Astrocyte of the spinal cord (primary cell): ENCODE measurements around the gene BCDIN3D.
A peak's percentile ranks its signal among the peaks of the same experiment; 100 is the strongest.
"Not testable (repeated sequence)": the region's sequence is repeated elsewhere in the genome, so short reads cannot be mapped to it uniquely, and the experiment has no call there.

Experiments used
- DNase-seq: peaks from one replicate; pipeline ENCODE4 v3.0.0; 2011; ENCODE audit warnings: low read depth, low spot score
- H3K4me3 ChIP-seq: 2 replicates; pipeline ENCODE4 v1.5.1; 2011; ENCODE audit warnings: low read depth, mild to moderate bottlenecking, low read length, moderate library complexity
- CTCF ChIP-seq: IDR thresholded peaks from 2 replicates; pipeline ENCODE4 v1.5.1; 2012; ENCODE audit warnings: low read depth, mild to moderate bottlenecking, low read length, inconsistent platforms
- in situ Hi-C: cut with HindIII; loops from 2 replicates; pipeline ENCODE4 v1.10.0; 2017; ENCODE audit warnings: low sequenced_read_pairs

The BCDIN3D gene

DNA sequence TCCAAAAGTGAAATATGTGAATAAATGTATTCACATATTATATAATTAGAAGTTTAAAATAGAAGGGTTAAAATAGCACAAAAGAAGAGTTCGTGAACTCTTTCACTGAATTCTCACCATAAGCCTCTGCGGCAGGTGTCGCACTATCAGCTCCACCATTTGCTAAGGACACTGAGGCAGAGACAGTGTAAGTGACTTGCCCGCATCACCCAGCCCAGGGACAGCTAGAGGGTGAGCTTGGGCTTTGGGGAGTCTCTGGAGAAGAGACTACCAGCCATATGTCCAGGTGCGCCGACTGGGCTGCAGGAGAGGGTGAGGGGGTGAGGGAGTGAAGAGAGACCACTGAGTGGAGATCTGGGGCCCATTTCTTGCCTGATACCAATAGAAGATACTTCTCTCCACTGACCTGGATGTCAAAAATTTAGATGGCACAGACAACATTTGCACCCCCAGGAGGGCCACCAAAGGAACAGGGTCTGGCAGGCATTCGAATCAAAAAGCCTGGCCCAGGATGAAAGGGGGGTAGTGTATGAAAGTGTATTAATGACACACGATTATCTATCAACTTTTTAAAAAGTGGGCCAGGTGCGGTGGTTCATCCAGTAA lies 32.3 kb upstream of the BCDIN3D start:
- in situ Hi-C loops: no loop called here

GRCh38 chr12:49874142-49874897 lies 31.4 kb upstream of the BCDIN3D start:
- in situ Hi-C loops: no loop called here
- H3K4me3 ChIP-seq: no peak overlapping the region
- no peak for DNase-seq
- TF ChIP-seq CTCF: no peak

More for the DNA sequence above, 32.3 kb upstream of the BCDIN3D start:
- TF ChIP-seq CTCF: no peak
- no peak for DNase-seq
- H3K4me3 ChIP-seq: no peak overlapping the region

- in situ Hi-C loops: no loop called here
Observed at GRCh38 chr12:49873361-49873934, 30.5 kb upstream of the BCDIN3D start.

DNA sequence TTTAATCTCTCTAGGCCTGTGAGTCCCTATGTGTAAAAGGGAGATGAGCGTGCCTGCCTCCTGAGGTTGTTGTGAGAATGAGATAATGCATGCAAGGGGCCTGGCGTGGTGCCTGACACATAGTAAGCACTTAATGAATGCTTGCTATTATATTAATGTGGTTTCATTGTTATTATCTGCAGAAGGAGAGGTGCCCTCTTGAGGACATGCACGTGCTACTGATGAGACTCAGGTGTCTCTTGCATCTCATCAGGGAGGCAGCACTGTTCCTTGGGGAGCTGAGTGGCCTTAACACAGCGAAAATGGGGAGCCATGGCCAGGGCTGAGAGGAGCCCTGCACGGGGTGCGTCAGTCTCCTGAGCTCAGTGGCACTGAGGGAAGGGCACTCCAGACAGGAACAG lies 29.9 kb upstream of the BCDIN3D start:
- no peak for TF ChIP-seq CTCF
- no peak overlapping the region for H3K4me3 ChIP-seq
- DNase-seq: no peak

More at GRCh38 chr12:49873361-49873934, 30.5 kb upstream of the BCDIN3D start:
- no peak for TF ChIP-seq CTCF
- no peak overlapping the region for H3K4me3 ChIP-seq
- DNase-seq: peak; percentile 29

DNA sequence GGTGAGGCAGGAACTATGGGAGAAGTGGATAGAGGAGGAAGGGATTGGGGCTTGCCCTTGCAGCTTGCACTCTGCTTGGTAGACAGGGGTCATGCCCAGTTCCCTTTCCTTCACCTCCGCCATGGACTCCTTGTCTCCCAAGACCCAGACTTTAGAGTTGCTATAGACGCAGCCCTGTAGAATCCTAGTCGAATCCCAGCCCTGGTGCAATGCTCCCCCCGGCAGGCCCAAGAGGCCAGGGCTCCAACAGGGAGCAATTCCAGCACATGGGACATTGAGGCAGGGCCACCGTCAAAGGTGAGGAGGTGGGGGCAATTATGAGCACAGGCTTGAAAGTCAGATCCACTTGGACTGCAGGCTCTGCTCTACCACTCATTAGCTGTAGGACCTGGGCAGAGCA lies 29.5 kb upstream of the BCDIN3D start:
- no peak for TF ChIP-seq CTCF
- H3K4me3 ChIP-seq: no peak overlapping the region
- no peak for DNase-seq
- in situ Hi-C loops: no loop called here

More for the DNA sequence above, 29.9 kb upstream of the BCDIN3D start:
- in situ Hi-C loops: no loop called here

DNA sequence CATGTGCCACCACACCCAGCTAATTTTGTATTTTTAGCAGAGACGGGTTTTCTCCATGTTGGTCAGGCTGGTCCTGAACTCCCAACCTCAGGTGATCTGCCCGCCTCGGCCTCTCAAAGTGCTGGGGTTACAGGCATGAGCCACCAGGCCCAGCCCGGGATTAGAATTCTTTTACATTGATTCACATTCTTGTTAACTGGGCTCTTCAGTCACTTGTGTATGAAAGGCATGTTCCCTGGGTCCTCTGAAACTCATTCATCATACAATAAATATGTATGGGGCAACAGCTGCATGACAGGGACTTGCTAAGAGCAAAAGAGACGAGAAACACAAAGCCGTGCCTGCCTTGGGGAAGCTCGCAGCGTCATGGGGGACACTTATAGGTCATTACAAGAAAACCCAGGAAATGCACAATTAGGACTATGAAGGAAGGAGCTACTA lies 28.9 kb upstream of the BCDIN3D start:
- in situ Hi-C loops, DNase-seq, H3K4me3 ChIP-seq: not testable (repeated sequence)

GRCh38 chr12:49871263-49871561 lies 28.3 kb upstream of the BCDIN3D start:
- no peak for DNase-seq
- TF ChIP-seq CTCF: no peak
- in situ Hi-C loops: no loop called here
- no peak overlapping the region for H3K4me3 ChIP-seq
